ENCODE results near the gene RNU1-3. TPM values are rescaled to one million over a fixed set of nuclear protein-coding genes. Genes with fewer than 3 reads are reported as not detected.
"Not testable (repeated sequence)": the region's sequence is repeated elsewhere in the genome, so short reads cannot be mapped to it uniquely, and the experiment has no call there.

Gene RNU1-3
- total and polyA plus RNA-seq, 2 donors from 2014 or later = 26.8 to 8,605 TPM

DNA sequence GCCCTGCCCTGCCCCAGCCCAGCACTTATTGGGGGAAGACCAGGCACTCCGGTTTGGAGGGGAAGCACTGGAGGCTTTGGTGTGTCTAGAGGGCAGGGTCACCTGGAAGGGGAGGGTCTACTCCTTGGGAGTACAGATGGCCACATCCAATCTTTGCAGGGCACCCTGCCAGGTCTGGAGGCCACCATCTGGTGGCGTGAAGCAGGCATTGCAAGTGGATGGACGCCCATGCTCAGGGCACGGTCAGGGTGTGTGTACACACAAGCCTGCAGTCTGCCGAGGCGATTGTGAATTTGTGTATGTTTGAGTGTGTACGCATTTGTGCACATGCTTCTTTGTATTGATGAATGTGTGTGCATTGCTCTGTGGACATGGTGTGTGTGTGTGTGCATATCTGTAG is 36.4 kb upstream of the RNU1-3 start:
- H3K36me3 ChIP-seq (ENCODE audit: control insufficient read depth in 2 of 3, insufficient read depth in 3 of 3, low read length in 3 of 3); H3K27ac ChIP-seq (ENCODE audit: low read depth in 2 of 2, low read length in 2 of 2); H3K9me3 ChIP-seq (ENCODE audit: control insufficient read depth in 2 of 3, insufficient read depth in 1 of 3, low read length in 3 of 3); intact Hi-C loops (cut with DNase I); H3K4me3 ChIP-seq (ENCODE audit: low read length in 3 of 3); DNase-seq; H3K9ac ChIP-seq (ENCODE audit: low read length in 3 of 3); H3K27me3 ChIP-seq (ENCODE audit: control insufficient read depth, insufficient read depth, low read length); FAIRE-seq; H3K4me1 ChIP-seq (ENCODE audit: control insufficient read depth in 2 of 3, insufficient read depth in 2 of 3, low read depth in 1 of 3, low read length in 3 of 3): not testable (repeated sequence)

DNA sequence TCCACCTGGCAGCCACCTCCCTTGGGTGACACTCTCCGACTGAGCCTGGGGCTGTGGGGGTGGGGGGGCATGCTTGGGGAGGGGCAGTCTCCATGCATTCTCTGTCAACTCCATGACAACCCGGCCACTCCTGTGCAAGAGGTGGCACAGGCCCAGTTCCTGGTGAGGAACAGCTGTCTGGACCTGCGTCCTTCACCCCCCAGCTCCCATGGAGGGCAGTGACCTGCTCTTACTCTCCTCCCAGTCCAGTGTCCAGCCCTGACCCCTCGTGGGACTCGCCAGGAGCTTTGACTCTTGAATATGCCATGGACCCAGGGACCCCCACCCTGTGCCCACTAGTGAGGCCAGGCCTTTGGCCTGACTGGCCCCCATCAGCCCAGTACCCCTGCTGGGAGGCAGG is 35.5 kb upstream of the RNU1-3 start:
- H3K4me3 ChIP-seq (ENCODE audit: low read length in 3 of 3); H3K9me3 ChIP-seq (ENCODE audit: control insufficient read depth in 2 of 3, insufficient read depth in 1 of 3, low read length in 3 of 3); H3K36me3 ChIP-seq (ENCODE audit: control insufficient read depth in 2 of 3, insufficient read depth in 3 of 3, low read length in 3 of 3); FAIRE-seq; intact Hi-C loops (cut with DNase I); H3K9ac ChIP-seq (ENCODE audit: low read length in 3 of 3); H3K27me3 ChIP-seq (ENCODE audit: control insufficient read depth, insufficient read depth, low read length); H3K4me1 ChIP-seq (ENCODE audit: control insufficient read depth in 2 of 3, insufficient read depth in 2 of 3, low read depth in 1 of 3, low read length in 3 of 3); H3K27ac ChIP-seq (ENCODE audit: low read depth in 2 of 2, low read length in 2 of 2): not testable (repeated sequence)
- peak in 1 of 5 donors; percentile 28 for DNase-seq

DNA sequence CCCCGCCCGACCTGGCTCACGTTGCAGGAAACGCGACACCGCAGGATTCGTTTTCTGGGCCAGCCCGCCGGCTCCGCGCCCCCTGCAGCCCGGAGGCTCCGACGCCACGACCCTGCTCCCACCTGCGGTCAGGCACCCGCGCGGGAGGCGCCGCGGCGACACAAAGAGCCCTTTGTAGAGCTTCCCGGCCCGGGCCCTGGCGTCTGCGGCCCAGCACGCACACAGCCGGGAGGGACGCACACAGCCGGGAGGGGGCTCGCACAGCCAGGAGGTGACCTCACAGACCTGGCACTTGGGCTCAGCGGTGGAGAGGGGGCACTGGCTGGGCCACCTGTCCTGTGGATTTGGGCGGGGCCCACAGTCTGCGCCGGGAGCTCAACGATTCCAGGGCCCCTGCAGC is 34.4 kb upstream of the RNU1-3 start:
- intact Hi-C loops (cut with DNase I); H3K9me3 ChIP-seq (ENCODE audit: control insufficient read depth in 2 of 3, insufficient read depth in 1 of 3, low read length in 3 of 3); H3K4me3 ChIP-seq (ENCODE audit: low read length in 3 of 3); FAIRE-seq; H3K36me3 ChIP-seq (ENCODE audit: control insufficient read depth in 2 of 3, insufficient read depth in 3 of 3, low read length in 3 of 3); H3K4me1 ChIP-seq (ENCODE audit: control insufficient read depth in 2 of 3, insufficient read depth in 2 of 3, low read depth in 1 of 3, low read length in 3 of 3); H3K27me3 ChIP-seq (ENCODE audit: control insufficient read depth, insufficient read depth, low read length); H3K27ac ChIP-seq (ENCODE audit: low read depth in 2 of 2, low read length in 2 of 2); H3K9ac ChIP-seq (ENCODE audit: low read length in 3 of 3); DNase-seq: not testable (repeated sequence)

DNA sequence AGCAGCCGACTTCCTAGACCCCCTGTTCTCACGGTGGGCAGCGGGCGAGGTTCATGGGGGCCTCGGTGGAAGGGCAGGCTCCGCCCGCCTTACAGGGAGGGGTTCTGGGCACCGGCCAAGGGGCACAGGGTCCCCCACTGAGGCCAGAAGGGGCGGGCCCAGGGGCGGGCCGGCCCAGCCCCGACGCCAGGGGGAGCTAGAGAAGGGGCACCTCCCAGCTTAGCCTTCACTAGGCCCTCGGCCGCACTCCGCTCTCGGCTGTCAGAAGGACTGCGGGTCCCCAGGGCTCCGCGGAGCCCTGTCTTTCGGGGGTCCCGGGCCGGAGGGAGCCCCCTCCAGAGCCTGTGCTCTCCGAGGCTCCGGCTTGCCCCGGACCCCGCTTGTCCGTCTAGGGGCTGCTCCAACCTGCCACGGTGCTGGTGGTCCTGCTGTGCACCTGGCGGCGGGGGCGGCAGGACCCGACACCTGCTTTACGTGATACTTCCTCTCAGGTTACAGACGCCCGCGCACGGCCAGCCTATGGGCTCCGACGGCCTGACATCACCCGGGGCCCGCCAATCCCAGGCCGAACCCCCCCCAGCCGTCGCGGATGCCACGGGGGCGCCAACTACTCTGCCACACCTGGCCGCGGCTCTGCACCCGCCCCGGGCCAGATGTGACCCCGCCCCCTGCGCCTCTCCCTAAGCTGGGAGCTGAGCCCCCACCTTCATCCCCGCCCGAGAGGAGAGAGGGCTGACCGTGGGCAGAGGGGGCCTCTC is 33.6 kb upstream of the RNU1-3 start:
- DNase-seq; intact Hi-C loops (cut with DNase I); H3K9me3 ChIP-seq (ENCODE audit: control insufficient read depth in 2 of 3, insufficient read depth in 1 of 3, low read length in 3 of 3); H3K4me1 ChIP-seq (ENCODE audit: control insufficient read depth in 2 of 3, insufficient read depth in 2 of 3, low read depth in 1 of 3, low read length in 3 of 3); H3K9ac ChIP-seq (ENCODE audit: low read length in 3 of 3); H3K27me3 ChIP-seq (ENCODE audit: control insufficient read depth, insufficient read depth, low read length); H3K27ac ChIP-seq (ENCODE audit: low read depth in 2 of 2, low read length in 2 of 2); H3K36me3 ChIP-seq (ENCODE audit: control insufficient read depth in 2 of 3, insufficient read depth in 3 of 3, low read length in 3 of 3); H3K4me3 ChIP-seq (ENCODE audit: low read length in 3 of 3); FAIRE-seq: not testable (repeated sequence)

DNA sequence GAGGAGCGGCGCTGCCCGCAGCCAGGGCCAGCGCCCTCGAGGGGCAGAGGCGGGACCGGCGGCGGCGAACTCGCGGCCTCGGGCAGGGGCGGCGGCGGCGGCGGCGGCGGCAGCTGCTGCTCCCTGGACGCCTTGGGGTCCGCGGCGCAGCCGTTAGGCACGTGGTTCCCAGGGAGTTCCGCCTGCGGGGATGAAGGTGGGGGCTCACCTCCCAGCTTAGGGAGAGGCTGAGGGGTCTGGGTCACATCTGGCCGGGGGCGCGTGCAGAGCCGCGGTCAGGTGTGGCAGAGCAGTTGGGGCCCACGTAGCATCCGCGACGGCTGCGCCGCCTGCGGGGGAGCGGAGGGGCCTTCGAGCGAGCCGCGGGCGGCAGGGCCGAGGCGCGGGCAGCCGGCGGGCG is 32.7 kb upstream of the RNU1-3 start:
- FAIRE-seq; H3K4me1 ChIP-seq (ENCODE audit: control insufficient read depth in 2 of 3, insufficient read depth in 2 of 3, low read depth in 1 of 3, low read length in 3 of 3); H3K36me3 ChIP-seq (ENCODE audit: control insufficient read depth in 2 of 3, insufficient read depth in 3 of 3, low read length in 3 of 3); intact Hi-C loops (cut with DNase I); H3K4me3 ChIP-seq (ENCODE audit: low read length in 3 of 3); H3K9ac ChIP-seq (ENCODE audit: low read length in 3 of 3); H3K27ac ChIP-seq (ENCODE audit: low read depth in 2 of 2, low read length in 2 of 2); H3K27me3 ChIP-seq (ENCODE audit: control insufficient read depth, insufficient read depth, low read length); H3K9me3 ChIP-seq (ENCODE audit: control insufficient read depth in 2 of 3, insufficient read depth in 1 of 3, low read length in 3 of 3): not testable (repeated sequence)
- DNase-seq = peak in 4 of 5 donors; percentile 7 to 58 (median 26)

DNA sequence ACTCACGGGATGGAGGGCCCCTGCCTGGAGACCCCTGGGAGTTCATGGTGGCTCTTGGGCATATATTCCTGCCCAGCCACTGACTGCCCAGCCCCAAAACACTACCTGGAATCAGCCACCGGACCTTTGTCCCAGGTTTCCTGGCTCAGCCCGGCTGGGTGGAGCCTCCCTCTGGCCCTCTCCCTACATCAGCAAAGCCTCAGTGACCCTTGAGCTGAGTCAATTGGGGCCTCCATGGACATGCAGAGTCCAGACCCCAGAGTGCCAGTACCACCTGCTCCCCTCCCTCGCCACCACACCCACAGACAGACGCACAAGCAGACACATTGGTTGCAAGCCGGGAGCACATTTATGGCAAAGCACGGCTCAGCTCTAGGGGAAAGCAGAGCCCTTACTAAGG is 30.4 kb upstream of the RNU1-3 start:
- H3K27me3 ChIP-seq (ENCODE audit: control insufficient read depth, insufficient read depth, low read length); H3K4me1 ChIP-seq (ENCODE audit: control insufficient read depth in 2 of 3, insufficient read depth in 2 of 3, low read depth in 1 of 3, low read length in 3 of 3); H3K9ac ChIP-seq (ENCODE audit: low read length in 3 of 3); H3K9me3 ChIP-seq (ENCODE audit: control insufficient read depth in 2 of 3, insufficient read depth in 1 of 3, low read length in 3 of 3); H3K27ac ChIP-seq (ENCODE audit: low read depth in 2 of 2, low read length in 2 of 2); FAIRE-seq; H3K36me3 ChIP-seq (ENCODE audit: control insufficient read depth in 2 of 3, insufficient read depth in 3 of 3, low read length in 3 of 3); intact Hi-C loops (cut with DNase I): not testable (repeated sequence)
- peak overlapping the region in 1 of 3 donors; percentile 17 for H3K4me3 ChIP-seq (ENCODE audit: low read length in 3 of 3)
- peak in 1 of 5 donors; percentile 66 for DNase-seq

DNA sequence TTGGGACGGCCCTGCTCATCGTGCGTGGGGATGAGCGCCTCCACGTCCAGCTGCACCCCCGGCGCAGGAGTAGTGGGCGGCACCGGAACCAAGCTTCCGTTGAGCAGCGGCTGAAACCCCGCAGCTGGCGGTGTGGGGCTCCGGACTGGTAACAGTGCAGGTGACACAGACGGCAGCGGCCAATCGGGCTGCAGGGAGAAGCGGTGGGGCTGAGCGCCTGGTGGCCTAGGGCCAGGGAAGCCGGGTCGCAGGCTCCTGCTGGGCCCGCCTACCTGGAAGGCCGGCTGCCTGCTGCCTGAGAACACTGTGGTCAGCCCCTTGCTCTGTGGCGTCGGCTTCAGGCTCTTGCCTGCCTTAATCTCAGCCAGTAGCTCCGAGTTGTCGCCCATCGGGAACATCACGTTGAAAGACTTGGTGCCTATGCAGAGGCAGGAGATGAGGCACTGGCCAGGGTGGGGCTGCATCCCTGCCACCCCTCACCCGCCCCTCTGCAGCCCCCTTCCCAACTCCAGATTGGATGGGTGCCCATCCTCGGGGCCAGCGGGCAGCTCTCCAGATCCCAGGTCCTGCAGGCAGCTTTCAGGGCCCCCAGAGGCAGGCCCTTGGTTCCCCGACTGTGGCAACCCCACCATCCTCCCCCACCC is 29.9 kb upstream of the RNU1-3 start:
- H3K4me1 ChIP-seq (ENCODE audit: control insufficient read depth in 2 of 3, insufficient read depth in 2 of 3, low read depth in 1 of 3, low read length in 3 of 3); intact Hi-C loops (cut with DNase I); H3K9me3 ChIP-seq (ENCODE audit: control insufficient read depth in 2 of 3, insufficient read depth in 1 of 3, low read length in 3 of 3); FAIRE-seq; H3K27ac ChIP-seq (ENCODE audit: low read depth in 2 of 2, low read length in 2 of 2); H3K9ac ChIP-seq (ENCODE audit: low read length in 3 of 3); H3K36me3 ChIP-seq (ENCODE audit: control insufficient read depth in 2 of 3, insufficient read depth in 3 of 3, low read length in 3 of 3); H3K27me3 ChIP-seq (ENCODE audit: control insufficient read depth, insufficient read depth, low read length): not testable (repeated sequence)
- DNase-seq = peak in 4 of 5 donors; percentile 8 to 57 (median 52)
- peak overlapping the region in 1 of 3 donors; percentile 17 for H3K4me3 ChIP-seq (ENCODE audit: low read length in 3 of 3)

DNA sequence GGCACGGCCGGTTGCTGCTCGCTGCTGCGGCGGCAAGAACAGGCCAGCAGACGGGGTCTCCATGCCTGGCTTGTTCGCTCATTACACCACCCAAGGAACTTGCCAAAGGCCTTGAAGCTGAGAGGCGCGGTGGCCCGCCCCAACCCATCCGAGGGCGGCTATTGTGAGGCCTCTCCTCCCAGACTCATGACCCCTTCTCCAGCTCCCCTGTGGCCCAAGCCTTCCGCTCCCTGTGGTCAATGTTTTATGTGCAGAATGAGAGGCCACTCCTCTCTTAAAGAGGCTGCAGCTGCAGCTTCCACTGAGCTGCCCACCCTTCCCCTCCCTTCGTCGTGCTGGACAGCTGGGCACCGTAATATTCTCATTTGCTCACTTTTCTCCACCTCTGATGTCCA is 27.6 kb upstream of the RNU1-3 start:
- H3K27ac ChIP-seq (ENCODE audit: low read depth in 2 of 2, low read length in 2 of 2); DNase-seq; H3K36me3 ChIP-seq (ENCODE audit: control insufficient read depth in 2 of 3, insufficient read depth in 3 of 3, low read length in 3 of 3); FAIRE-seq; H3K4me3 ChIP-seq (ENCODE audit: low read length in 3 of 3); H3K9ac ChIP-seq (ENCODE audit: low read length in 3 of 3); H3K9me3 ChIP-seq (ENCODE audit: control insufficient read depth in 2 of 3, insufficient read depth in 1 of 3, low read length in 3 of 3); H3K4me1 ChIP-seq (ENCODE audit: control insufficient read depth in 2 of 3, insufficient read depth in 2 of 3, low read depth in 1 of 3, low read length in 3 of 3); H3K27me3 ChIP-seq (ENCODE audit: control insufficient read depth, insufficient read depth, low read length); intact Hi-C loops (cut with DNase I): not testable (repeated sequence)

Measured in kidney (tissue), 11 donors.